GM12874 (cell line): ENCODE results near the gene NGEF.

ENCODE experiments used
- CTCF ChIP-seq: IDR thresholded peaks from 2 replicates; pipeline ENCODE4 v1.5.1; 2011; ENCODE audit warnings: low read depth, mild to moderate bottlenecking, control low read depth, low read length, moderate library complexity; ENCODE audit not compliant: insufficient read depth

Gene NGEF

GRCh38 chr2:232976666-232977437, 36.2 kb downstream of the NGEF start:
- no peak for TF ChIP-seq CTCF

GRCh38 chr2:232976176-232976575, 36.9 kb downstream of the NGEF start:
- no peak for TF ChIP-seq CTCF

GRCh38 chr2:232974396-232974795, 38.7 kb downstream of the NGEF start:
- no peak for TF ChIP-seq CTCF

DNA sequence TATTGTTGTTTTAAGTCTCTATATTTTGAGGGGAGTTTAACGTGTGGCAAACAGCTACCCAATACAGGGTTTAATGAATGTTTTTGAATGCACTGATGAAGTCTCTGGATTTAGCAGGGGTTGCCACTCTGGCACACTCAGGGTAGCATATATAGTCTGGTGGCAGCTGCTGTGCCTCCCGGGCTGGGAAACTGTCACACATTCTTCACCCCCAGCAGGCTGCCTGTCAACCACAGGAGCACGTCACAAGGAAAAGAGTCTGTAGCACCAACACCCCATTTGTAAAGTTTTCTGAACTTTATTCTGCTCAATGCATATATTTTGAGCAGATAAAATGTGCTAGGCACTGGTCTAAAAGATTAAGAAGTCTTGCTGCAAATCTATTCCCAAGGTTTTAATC, 39.3 kb downstream of the NGEF start:
- TF ChIP-seq CTCF, result no peak

- no peak for TF ChIP-seq CTCF
These were observed 39.9 kb downstream of the NGEF start for GRCh38 chr2:232973011-232973735.

DNA sequence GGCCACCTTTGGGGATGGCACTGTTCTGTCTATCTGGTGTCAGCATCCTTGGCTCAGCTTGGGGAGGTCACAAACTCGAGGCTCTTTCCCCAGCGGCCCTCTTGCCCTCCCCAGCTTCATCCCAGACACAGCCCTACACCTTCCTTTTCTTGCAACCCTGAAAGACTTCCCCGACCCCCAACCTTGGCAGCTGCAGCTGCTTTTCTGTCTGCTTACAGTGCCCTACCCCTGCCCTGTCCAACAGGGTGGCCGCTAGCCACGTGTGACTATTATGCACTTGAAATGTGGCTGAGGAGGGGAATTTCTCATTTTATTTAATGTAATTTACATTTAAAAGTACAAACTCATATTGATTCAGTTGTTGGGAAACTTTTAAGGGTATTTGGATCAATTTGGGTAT, 41.3 kb downstream of the NGEF start:
- no peak for TF ChIP-seq CTCF

DNA sequence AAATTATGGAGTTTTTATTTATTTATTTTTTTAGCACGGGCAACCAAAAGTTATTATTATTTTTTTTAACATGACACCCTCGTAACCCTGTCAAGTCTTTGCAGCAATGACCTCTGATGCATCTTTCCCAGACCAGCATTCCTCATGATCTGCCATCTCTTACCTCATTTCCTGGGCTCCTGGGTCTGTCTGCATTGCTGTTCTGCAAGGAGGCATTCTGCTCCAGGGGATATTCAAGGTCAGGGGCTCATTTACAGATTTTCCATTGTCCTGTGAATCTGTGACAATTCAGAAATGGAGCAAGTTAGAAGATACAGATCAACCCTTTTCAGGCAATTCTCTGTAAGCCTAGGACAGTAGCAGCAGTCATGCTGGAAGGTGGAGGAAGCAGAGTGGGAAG, 43.0 kb downstream of the NGEF start:
- TF ChIP-seq CTCF, result no peak
